HG02970 (cell line): ENCODE measurements around the gene TMEM134.
"Not testable (repeated sequence)": the region's sequence is repeated elsewhere in the genome, so short reads cannot be mapped to it uniquely, and the experiment has no call there.

Experiments
- ATAC-seq: cut with Tn5 transposase; IDR thresholded peaks from one replicate; pipeline ENCODE4 v1.9.1; 2021; ENCODE audit warnings: mild to moderate bottlenecking, moderate library complexity, moderate number of reproducible peaks; ENCODE audit not compliant: unreplicated experiment, low FRiP score

TMEM134 gene

DNA sequence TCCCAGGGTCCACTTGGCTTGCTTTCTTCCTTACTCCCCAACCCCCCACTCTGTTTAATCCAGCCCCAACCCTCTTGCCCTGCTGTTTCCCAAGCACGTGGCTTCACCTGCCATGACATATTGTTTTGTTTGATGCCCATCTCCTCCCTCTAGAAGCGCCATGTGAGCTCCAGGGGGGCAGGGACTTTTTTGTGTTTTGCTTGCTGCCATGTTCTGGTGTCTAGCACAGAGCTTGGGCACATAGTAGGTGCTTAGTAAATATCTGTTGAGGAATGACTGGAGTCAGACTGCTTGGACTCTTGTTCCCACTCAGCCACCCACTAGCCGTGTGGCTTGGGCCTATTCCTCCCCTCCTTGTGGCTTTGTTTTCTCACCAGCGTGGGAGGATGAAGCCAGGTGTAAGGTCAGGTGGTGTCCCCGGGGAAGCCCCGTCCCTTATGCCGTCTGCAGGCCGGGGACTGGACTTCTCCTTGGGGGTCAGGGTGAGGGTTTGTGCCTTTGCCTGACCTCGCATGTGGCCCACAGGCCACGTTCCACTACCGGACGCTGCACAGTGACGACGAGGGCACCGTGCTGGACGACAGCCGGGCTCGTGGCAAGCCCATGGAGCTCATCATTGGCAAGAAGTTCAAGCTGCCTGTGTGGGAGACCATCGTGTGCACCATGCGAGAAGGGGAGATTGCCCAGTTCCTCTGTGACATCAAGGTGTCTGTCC is 17.6 kb upstream of the TMEM134 start:
- no peak for ATAC-seq

DNA sequence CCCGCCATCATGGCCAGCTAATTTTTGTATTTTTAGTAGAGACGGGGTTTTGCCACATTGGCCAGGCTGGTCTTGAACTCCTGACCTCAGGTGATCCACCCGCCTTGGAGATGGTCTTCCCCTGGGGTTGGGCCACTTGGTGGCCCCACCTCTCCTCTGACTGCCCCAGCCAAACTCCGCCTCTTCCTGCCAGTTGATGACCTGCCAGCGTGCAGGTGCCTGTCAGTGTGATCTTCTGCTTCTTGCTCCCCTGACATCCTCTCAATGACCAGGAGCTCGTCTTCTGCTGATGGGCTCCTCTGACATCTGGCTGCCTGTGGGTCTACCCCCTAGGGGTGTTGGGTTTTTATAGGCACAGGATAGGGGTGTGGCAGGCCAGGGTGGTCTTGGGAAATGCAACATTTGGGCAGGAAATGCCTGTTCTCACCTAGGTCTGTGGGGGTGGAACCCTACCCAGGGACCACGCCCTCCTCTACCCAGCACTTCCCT is 16.9 kb upstream of the TMEM134 start:
- not testable (repeated sequence) for ATAC-seq

DNA sequence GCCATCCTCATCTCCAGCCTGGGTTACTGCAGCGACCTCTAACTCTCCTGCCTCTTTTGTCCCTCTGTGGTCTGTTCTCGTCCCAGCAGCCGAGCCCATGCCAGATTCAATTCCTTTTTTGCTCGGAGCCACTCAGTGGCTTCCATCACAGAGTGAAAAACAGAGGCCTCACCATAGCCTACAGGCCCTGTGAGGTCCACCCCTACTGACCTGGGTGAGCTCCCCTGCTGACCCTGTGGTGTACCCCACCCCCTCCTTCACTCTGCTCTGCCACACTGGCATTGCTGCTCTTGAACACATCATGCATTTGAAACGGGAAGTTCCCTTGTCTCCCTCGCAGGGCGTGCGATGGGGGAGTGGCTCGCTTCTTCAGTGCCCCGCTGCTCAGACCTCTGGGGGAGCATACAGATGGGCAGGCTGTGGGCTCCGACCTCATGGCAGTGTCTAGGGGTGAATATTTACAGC is 15.8 kb upstream of the TMEM134 start:
- no peak for ATAC-seq

DNA sequence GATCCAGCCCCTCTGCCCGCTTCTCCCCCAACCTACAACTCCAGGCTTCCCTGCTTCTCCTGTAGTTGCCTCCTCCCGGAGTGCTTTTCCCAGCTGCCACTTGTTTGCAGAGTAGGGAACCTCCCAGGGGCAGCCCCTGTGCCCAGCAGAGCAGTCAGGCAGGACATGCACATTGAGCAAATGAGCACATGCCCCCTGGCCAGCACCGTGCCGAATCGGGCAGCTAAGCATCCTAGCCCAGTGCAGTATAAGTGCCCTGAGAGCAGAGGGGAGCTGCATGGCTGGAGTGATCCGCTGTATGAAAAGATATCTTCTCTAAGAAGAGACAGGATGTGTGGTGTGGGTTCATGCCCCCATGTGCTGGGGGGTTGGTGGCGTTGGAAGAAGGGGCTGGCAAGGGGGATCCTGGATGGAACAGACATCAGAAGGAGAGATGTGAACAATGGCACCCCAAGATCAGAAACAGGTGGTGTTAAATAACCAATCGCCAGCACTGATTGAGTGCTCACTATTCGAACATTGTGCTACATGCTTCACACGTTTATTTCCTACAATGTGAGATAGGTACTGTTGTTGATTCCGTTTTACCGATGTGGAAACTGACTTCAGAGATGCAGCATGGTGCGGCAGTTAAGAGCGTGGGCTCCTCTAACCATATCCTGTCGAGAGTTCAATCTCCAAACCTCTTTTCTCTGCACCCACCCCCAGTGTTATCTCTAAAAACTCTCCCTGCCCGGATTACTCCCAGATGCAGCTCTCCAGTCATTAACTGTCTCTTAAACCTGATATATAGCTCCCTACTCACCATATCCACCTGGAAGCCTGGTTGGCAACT is 15.0 kb upstream of the TMEM134 start:
- ATAC-seq: no peak

DNA sequence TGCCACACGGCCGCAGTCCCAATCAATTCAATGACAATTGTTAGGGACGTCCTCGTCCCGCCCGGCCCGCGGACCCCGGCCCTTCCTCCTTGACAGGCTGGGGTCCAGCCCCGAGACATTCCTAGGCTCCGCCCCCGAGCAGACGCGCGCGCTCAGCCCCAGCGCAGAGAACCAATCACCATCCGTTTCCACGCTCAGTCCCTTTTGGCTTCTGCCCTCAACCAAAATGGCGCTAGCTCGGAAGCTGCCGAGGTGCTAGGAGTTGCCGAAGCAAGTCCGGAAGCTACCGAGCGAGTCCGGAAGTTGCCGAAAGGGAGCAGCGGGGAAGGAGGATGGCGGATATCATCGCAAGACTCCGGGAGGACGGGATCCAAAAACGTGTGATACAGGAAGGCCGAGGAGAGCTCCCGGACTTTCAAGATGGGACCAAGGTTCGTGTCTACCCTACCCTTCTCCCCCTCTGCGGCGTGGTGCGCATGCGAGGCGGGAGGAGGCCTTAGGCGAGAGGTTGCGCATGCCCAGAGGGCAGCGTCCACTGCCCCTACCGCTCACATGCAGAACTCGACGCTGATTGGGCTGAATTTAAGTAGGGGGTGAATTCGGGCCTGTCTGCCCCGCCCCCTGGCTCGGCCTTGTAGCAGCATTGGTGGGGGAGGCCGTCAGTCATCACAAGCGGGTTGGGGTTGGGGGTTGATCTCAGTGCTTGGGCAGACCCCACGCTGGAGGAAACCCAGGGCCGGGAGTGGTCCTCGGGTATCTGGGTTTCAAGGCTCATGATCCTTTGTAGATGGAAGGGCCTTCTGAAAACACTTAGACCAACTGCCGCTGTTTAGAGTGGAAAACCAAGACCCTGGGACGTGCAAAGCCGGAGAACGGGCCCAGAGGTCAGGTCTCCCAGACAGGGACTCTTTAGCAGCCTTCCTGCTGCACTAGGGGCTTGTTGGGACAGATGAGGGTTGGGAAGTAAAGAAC is 14.1 kb upstream of the TMEM134 start, which contains the start of gene AIP:
AIP (plus strand) TSS at position 200 of the 972 bp plus-strand sequence; CDS start at position 333, 133 bp downstream.
- peak; percentile 71 for ATAC-seq

DNA sequence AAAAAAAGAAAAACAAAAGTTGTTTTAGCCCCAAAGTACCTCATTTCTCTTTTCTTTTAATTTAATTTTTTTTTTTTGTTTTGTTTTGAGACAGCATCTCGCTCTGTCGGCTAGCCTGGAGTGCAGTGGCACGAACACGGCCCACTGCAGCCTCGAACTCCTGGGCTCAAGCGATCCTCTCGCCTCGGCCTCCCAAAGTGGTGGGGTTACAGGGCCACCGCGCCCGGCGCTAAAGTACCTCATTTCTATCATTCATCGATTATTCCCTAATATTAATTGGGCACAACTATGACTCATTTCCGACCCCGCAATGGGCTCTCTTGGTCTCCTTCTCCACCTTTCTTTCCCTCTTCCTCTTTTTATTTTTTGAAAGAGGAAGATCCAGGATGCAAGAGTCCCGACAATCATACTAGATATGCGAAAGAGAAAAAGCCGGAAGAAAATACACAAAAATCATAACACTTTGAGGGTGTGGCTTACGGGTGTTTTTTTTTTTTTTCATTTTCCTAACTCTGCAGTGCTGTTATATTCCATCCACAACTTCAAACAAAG is 13.3 kb upstream of the TMEM134 start:
- ATAC-seq: no peak

DNA sequence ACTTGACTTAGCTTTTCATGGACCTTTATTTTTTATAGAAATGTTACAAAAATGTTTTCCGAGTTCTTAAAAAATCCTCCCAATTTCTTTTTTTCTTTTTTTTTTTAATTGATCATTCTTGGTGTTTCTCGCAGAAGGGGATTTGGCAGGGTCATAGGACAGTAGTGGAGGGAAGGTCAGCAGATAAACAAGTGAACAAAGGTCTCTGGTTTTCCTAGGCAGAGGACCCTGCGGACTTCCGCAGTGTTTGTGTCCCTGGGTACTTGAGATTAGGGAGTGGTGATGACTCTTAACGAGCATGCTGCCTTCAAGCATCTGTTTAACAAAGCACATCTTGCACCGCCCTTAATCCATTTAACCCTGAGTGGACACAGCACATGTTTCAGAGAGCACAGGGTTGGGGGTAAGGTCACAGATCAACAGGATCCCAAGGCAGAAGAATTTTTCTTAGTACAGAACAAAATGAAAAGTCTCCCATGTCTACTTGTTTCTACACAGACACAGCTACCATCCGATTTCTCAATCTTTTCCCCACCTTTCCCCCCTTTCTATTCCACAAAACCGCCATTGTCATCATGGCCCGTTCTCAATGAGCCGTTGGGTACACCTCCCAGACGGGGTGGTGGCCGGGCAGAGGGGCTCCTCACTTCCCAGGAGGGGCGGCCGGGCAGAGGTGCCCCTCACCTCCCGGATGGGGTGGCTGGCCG is 8.4 kb upstream of the TMEM134 start:
- not testable (repeated sequence) for ATAC-seq

DNA sequence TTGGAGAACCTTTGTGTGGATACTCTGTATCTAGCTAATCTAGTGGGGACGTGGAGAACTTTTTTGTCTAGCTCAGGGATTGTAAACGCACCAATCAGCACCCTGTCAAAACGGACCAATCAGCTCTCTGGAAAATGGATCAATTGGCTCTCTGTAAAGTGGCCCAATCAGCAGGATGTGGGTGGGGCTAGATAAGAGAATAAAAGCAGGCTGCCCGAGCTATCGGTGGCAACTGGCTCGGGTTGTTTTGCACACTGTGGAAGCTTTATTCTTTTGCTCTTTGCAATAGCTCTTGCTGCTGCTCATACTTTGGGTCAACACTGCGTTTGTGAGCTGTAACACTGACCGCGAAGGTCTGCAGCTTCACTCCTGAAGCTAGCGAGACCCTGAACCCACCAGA is 7.6 kb upstream of the TMEM134 start:
- ATAC-seq: not testable (repeated sequence)

DNA sequence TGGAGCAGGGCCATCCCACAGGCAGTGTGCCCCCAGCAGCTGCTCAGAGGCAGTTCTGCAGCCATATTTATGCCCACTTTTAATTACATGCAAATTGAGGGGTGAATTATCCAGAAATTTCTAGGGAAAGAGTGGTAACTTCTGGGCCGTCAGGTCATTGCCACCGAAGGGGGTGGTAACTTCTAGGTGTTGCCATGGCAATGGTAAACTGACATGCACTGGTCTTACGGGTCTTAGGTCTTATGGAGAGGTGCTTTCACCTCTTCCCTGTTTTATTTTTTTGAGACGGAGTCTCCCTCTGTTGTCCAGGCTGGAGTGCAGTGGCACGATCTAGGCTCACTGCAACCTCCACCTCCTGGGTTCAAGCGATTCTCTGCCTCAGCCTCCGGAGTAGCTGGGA is 3.8 kb upstream of the TMEM134 start:
- no peak for ATAC-seq

DNA sequence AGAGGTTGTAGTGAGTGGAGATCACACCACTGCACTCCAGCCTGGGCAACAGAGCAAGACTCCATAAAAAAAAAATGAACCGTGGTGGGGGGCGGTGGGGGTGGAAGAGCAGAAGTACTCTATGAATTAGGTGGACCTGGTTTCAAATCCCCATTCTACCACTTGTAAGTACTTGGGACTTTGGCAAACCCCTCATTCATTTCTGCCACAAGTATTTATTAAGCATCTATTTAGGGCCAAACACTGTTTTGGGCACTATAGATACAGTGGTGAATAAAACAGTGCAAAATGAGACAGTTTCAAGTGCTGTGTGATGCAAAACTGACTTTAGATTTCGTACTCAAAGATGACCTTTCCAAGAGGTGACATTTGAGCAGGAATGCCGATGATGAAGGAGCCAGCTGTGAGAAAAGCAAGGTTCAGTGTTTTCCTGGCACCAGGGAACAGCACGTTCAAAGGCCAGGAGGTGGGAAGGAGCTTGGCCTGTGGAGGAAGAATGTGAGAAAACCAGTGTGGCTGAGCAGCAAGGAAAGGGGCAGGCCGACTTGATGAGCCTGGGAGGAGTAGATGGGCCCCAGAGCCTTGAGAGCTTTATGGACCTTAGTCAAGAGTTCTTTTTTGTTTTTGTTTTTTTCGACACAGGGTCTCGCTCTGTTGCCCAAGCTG is 1.4 kb upstream of the TMEM134 start:
- ATAC-seq: no peak

DNA sequence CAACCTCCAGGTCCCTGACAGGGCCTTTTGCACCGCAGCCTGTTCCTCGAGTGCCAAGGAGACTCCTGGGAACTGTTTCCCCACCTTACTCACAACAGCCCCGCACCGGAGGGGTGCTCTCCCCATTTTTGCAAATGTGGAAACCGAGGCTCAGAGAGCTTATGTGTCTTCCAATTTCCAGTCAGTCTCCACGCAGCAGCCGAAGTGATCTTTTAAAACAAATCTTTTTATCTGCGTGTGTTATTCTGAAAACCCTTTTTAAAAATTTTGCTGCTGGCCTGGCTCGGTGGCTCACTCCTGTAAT is 409 bp upstream of the TMEM134 start:
- no peak for ATAC-seq

DNA sequence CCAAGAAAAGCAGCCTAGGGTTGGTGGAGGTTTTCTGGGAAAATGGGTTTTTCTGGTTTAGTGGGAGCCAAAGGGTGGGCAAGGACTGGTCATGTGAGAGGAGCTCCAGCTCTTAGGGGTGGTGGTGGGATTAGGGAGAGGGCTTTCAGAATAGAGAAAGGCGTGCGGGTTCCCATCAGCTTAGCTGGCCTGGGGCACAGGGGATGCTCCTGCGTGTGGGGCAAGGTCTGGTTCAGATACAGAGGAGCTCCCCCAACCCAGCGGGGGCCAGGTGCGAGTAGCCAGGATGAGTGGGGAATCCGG is 644 bp downstream of the TMEM134 start:
- no peak for ATAC-seq

DNA sequence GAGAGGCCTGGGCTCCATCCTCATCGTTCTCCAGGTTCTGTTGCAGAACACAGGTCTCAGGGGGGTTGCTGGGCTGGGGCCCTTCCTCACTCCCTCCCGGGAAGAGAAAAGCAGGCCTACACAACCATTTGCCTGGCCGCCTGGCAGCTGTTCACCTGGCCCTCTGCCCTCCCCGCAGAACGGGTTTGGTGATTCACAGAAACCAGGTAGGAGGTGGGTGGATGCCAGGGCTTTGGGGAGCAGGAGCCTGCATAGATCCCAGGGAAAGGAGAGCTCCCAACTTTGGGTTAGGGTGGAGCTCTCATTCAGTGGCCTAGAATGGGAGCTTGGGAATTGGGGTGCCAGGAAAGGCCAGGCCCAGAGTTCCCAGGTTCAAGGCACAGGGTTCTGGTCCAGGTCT is 995 bp downstream of the TMEM134 start:
- no peak for ATAC-seq

DNA sequence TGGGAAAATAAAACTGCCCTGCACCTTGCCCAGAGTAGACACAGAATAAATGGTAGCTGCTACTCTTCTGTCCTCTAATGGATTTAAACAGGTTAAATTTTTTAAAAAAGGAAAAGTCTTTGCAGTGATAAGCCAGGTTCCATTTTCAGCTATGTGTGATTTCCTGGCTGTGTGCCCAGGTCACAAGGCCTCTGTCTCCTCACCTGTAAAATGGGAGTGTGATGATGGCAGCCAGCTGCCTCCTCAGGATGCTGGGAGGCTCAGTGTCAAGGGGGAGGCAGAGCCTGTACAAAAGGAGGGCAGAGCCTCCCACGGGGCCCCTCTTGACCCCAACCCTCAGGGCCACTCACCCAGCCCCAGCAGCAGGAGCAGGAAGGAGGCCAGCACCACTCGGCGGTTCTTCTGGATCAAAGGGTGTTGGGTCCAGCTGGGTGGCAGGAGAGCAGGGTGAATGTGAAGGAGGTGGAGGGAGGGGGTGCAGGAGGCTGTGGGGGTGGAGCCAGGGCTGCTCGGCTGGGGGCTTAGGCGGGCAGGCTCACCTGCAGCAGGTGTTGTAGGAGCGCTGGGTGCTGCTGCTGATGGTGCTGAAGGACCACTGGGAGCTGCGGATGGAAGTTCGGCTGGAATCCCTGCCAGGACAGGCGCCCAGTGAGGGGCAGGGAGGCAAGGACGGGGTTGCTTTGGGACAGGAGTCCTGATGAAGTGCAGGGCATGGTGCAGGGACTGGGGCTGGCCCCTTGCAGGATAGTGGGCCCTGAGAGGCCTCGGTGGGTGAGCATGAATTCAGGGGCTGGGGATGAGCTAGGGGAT is 1.9 kb downstream of the TMEM134 start:
- no peak for ATAC-seq

DNA sequence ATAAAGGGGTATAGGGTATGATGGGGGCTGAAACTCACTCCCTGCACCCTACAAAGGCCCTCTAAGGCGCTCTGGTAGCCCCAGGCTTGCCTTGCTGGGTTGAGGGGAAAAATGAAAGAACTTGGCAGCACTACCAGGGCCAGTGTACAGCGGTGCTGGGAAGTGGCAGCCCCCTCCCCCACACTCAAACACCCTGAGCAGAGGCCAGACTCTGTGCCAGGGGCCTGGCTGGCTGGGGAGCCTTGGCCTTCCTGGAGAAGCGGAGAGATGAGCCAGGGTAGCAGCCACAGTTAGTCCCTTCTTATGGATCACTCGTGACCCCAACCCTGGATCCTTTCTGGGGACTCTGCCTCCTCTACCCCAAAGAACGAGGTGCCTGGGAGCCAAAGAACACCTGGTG is 2.7 kb downstream of the TMEM134 start:
- ATAC-seq: no peak

DNA sequence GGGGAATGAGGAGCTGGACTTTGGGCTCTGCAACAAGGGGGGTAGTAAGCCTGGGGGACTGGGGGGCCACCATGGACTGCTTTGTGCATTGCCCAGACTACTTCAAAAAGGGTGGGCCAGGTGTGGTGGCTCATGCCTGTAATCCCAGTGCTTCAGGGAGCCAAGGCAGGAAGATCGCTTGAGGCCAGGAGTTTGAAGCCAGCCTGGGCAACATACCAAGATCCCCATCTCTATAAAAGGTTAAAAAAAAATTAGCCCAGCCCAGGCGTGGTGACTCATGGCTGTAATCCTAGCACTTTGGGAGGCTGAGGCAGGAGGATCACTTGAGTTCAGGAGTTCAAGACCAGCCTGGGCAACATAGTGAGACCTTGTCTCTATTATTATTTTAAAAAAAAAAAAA is 3.5 kb downstream of the TMEM134 start:
- not testable (repeated sequence) for ATAC-seq

DNA sequence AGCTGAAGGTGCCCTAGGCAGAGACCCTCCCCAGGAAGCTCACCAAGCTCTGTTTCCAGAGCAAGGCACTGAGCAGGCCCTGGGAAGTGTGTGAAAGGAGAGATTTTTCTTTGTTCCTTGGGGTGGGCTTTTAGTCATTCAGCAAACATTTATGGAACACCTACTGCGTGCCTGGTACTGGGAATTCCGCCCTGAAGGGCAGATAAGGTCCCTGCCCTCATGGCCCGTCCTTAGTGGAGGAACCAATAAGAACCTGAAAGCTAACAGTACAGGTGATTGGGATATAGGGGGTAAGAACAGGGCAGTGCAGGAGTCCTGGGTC is 3.9 kb downstream of the TMEM134 start:
- no peak for ATAC-seq

DNA sequence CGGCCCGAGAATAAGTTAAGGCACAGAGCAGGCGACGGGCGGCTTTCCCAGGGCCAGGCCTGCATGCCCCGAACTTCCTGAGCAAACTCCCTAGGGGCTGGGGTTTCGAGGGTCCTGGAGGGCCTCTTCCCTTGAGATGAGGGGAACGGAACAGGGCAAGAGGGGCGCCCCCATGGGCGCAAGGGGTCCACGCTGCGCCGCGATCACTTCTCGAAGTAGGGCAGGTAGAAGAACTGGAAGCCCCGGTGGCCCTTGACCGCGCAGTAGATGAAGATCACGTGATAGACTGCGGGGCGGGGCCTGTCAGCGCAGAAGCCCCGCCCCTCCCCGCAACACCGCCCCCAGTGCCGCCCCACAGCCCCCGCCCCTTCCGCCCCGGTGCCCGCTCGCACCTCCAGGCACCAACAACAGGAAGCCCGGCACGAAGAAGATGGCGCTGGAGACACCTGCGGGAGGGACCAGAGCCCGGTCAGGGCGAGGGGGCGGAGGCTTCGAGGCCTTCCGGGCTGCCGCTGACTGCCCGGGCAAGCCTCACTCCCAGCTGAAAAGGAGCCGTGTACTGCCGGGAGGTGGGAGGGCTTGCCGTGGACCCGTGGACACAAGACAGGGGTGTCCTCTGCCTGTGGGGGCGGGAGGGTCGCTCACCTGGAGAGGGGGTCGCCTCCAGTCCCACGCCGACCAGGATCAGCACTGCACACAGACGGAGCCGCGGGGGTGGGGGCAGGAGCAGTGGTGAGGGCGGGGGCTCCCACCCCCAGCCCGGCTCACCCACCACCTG is 4.5 kb downstream of the TMEM134 start:
- peak; percentile 54 for ATAC-seq
